ENCODE measurements around the gene LYZL6.

- TF ChIP-seq CTCF (IDR thresholded peaks at IDR 0.05): no peak
- no peak for TF ChIP-seq POLR2AphosphoS5 (IDR thresholded peaks at IDR 0.05)
Observed at GRCh38 chr17:35931794-35932425, 11.6 kb downstream of the LYZL6 start.

Measured in sigmoid colon (tissue), 4 donors.